Esophagus squamous epithelium (tissue), 4 donors: ENCODE data around the gene SUPT7L.

Experiments used
- POLR2A ChIP-seq, 4 donors: fragments of 450-650 bp; IDR thresholded peaks; one replicate each; pipeline ENCODE4 v1.6.1; 2017; ENCODE audit warnings: antibody characterized with exemption in 4 of 4, mild to moderate bottlenecking in 4 of 4, moderate library complexity in 3 of 4
- TF ChIP-seq, protein P1 (sequence below), 6 experiments: fragments of 450-650 bp in 4 of 6; fragments of 200-600 bp in 2 of 6; sonication (generic) in 2 of 6; IDR thresholded peaks; one replicate each; pipeline ENCODE4 v1.5.1; 2016 to 2019; ENCODE audit warnings: antibody characterized with exemption in 6 of 6, mild to moderate bottlenecking in 4 of 6, moderate library complexity in 4 of 6

- TF ChIP-seq, protein P1, sequence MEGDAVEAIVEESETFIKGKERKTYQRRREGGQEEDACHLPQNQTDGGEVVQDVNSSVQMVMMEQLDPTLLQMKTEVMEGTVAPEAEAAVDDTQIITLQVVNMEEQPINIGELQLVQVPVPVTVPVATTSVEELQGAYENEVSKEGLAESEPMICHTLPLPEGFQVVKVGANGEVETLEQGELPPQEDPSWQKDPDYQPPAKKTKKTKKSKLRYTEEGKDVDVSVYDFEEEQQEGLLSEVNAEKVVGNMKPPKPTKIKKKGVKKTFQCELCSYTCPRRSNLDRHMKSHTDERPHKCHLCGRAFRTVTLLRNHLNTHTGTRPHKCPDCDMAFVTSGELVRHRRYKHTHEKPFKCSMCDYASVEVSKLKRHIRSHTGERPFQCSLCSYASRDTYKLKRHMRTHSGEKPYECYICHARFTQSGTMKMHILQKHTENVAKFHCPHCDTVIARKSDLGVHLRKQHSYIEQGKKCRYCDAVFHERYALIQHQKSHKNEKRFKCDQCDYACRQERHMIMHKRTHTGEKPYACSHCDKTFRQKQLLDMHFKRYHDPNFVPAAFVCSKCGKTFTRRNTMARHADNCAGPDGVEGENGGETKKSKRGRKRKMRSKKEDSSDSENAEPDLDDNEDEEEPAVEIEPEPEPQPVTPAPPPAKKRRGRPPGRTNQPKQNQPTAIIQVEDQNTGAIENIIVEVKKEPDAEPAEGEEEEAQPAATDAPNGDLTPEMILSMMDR (IDR thresholded peaks at IDR 0.05) = no peak
- no peak for TF ChIP-seq POLR2A (IDR thresholded peaks at IDR 0.05)
Observed at GRCh38 chr2:27687232-27687631, 23.8 kb upstream of the SUPT7L start.
